PC-3 (cell line): ENCODE measurements around the gene UBR3.
"Not testable (repeated sequence)": the region's sequence is repeated elsewhere in the genome, so short reads cannot be mapped to it uniquely, and the experiment has no call there.

ENCODE experiments used
- CTCF ChIP-seq: fragments of 300-600 bp; sonication (generic); conservative IDR thresholded peaks from 2 replicates; pipeline ENCODE4 v1.5.1; 2017; ENCODE audit warnings: antibody characterized with exemption, low read depth, mild to moderate bottlenecking, low read length
- EZH2phosphoT487 ChIP-seq: fragments of 300-600 bp; sonication (generic); IDR thresholded peaks from 2 replicates; pipeline ENCODE4 v1.6.1; 2018; ENCODE audit warnings: mild to moderate bottlenecking, antibody characterized with exemption, low read length, borderline replicate concordance

- TF ChIP-seq CTCF, EZH2phosphoT487: not testable (repeated sequence)
Observed at GRCh38 chr2:169900103-169900502, 72.8 kb downstream of the UBR3 start.
